ENCODE measurements around the gene USP51.
"Not testable (repeated sequence)": the region's sequence is repeated elsewhere in the genome, so short reads cannot be mapped to it uniquely, and the experiment has no call there.

USP51 gene

DNA sequence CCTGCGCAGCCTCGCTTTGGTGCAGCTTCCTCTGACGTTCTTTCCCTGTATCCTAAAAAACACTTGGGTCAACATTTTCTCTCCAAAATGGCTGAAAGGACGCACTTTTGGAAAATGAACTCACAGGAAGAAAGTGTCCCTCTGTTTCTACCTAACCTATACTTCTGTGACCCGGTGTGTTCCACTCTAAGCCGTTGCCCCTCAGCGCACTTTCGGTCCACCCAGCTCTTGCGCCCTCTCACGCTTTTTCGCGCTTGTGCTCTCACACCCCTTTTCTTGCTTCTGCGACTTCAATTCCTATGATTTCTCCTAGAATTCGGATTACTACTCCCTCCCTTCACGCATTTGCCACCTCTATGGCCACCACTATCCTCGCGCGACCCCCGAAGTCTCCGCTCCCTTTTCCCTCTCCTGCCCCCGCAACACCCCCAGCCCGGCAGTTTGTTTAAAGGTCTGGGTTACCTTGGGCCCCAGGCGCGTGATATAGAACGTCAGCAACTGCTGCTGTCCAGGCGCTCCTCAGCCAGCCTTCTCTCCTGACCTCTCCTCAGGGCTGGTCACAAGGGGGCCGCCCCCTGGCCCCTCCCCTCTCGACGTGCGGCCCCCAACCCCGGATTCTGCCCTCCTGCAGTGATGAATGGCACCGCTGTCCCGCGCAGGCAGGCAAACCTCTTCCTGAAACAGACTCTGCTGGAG is at the start of gene USP51:
Gene USP51, minus strand, starts transcription at position 535 of the 696 bp plus-strand sequence. CDS start 909 bp downstream, outside the sequence.
- DNase-seq: peak in 1 of 2 experiments; percentile 21

DNA sequence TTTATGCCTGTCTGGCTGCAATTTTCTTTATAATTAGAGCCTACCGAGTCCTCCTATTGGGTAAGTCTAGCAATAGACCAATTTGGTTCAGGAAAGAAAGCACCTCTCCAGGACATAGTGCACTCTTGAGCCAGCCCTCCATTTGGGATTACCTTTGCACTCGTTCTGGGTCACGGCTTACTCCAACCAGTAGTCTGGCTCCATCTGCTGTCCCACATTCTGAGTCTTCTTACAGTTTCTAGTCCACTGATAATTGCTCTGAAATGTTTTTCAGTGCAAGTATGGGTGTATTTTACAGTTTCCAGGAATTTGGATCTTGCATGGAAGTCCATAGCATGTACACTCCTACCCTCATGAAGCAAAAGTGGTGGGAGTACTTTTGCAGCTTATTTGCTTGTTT is 34.8 kb upstream of the USP51 start:
- no peak for DNase-seq

DNA sequence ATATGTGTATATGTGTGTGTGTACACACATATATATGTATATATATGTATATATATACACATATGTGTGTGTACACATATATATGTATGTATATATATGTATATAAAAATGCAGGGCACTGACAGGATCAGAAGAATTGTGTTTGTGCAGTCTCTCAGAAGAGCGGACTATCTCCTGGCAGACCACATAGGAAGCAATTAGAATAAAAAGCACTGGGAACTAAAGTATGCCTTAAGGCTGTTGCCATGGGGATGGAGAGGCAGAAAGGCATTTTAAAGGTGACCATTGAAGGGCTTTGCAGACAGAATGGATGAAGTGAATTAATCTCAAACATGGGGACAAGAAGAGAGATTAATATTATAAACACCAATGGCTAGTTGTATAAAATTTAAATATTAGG is 33.7 kb upstream of the USP51 start:
- no peak for DNase-seq

DNA sequence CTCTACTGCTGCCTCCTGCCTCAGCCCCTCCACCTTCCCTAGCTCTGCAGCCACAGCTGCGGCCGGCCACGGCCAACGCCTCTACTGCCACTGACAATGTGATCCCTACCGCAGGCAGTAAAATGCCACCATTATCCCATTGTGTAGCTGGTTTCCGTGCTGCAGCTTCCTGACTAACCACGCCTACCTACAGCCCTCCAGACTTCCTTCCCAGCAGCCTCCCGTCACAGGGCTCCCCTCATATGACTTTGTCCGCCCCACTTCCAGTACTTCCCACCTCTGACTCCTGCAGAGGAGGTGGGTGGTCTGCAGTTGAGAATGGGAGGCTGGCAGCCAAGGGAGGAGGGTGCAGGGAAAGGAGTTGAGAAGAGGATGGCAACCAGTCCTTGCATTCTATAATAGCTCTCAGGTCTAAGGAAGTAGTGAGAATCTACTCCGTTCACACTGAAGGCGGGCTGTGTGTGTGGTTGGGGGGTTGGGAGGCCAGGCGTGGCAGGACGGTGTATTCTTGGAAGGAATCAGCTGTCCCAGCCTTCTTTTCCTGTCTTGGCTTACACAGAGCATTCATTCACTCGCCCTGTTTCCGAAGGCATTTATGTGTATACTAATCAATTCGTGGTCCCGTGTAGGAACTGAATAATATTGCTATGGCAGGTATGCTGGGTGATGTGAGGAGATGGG is 33.1 kb upstream of the USP51 start:
- DNase-seq: no peak

DNA sequence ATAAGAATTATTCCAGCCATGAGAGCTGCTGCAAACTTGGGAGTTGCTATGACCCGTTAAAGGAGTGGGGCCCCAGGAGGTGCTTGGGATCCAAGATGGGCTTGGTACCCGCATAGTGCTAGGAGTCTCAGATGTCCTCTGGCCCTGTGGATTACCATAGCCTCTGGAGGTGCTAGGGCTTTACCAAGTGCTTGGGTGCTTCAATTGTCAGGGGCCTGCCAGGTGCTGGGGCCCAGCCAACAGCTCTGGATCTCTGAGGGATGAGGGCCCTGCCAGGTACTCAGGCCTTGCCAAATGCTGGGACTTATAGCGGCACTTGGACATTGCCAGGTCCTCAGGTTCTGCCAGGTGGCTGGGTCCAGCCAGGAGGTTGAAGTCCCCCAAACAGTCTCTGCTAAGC is 32.0 kb upstream of the USP51 start:
- no peak for DNase-seq

DNA sequence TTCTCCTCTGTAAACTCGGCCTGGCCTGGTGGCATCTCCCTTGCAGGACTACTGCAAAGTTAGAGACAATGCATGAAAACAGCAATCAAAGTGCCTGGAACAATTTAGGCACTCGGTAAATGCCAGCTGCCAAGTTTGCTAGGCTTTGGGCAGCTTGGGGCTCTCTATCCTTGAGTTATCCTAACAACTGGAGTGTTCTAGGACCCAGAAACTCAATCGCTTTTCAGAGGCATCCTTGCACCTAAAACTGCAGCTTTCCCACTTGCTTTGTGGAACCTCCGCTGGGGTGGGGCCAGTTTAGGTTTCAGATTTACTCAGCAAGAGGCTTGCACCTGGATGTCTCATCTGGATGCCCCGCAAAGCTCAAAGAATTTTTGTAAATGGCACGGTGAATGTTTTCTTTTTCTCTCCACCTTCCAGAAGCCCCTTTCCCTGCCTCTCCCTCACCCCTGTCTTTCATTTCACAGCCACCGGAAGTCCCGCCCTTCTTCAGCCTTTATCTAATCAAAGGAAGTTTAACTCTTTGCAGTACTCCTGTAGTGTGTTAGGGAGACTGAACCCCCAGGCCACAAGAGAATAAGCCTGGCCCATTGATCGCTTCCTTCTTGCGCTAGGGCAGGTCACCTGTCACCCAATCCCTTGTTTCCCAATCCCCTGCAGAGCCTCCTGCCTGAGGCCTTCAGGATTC is 27.3 kb upstream of the USP51 start:
- DNase-seq: not testable (repeated sequence)

DNA sequence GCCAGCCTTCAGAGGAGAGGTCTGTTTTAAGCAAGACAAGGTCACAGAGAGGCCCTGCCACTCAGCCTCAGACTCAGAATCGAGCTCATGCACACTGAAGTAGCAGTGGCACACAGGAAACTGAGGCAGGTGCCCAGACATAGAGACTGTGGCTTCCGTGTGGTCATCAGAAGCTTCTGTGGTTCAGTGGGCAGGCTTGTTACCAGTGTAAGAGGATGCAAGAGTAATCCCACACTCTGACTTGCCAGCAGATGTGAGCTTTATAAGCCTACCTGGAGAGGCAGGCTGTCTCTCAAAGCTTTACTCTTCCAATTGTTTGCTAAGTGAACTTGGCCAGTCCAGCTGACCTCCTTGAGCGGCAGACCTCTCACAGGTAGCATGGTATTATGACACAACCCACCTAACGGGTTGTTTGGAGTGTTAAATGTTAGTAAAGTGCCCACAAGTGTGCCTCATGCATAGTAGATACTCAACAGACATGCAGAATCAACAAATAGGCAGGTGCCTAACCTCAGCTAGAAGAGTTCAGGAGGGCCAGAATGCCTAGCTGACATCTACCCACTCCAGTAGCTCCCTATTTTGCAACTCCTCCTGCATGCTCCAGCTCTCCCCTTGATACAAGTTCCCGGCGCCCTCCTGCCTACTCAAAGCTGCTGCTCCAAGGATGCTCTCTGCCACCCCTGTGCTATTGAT is 23.5 kb upstream of the USP51 start:
- DNase-seq: not testable (repeated sequence)

DNA sequence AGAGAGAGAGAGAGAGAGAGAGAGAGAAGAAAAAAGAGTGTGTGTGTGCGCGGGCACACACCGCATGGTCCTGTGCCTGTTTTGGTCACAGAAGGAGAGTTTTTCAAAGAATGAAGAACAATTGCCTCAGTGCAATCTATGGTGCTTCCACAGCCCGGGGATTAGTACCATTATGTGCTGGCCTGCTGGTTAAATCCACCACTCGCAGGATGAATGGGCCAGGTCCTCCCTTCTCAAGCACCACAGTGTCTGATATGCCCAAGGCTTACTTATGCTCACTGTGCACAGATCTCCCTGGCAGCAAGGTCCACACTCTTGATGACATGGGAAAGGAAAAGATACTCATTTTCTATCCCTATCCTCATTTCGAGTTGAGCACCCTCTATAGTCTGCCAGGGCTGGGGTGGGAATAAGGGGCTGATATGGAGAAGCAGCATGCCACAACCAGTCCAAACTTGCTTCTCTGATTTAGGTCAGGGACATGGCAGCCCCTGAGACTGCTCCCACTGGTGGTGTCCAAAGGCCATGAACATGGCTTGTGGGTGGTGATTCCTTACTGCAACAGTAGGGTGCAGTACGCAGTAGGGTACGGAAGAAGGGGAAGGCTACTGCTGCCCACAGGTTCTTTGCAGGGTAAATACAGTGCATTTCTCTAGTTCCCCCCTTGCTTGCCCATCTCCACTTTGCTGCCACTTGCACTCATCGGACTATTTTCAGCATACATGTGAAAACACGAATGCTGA is 18.9 kb upstream of the USP51 start:
- not testable (repeated sequence) for DNase-seq

DNA sequence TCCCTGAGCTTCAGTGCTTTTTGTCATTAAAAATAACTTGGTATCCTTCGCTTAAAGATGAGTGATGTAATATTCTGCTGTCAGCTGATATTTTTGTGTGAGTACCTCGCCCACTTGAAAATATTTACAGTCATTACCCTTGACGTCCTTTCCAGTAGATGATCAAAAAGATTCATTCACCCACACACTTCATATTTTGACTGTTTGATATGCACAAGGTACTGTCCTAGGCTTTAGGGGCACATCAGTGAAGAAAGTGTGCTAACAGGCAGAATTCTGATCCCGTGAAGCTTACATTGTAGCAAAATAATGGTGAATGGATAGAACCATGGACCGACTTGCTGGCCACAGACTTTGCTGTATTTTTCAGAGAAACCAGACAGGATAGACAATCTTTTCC is 18.1 kb upstream of the USP51 start:
- not testable (repeated sequence) for DNase-seq

DNA sequence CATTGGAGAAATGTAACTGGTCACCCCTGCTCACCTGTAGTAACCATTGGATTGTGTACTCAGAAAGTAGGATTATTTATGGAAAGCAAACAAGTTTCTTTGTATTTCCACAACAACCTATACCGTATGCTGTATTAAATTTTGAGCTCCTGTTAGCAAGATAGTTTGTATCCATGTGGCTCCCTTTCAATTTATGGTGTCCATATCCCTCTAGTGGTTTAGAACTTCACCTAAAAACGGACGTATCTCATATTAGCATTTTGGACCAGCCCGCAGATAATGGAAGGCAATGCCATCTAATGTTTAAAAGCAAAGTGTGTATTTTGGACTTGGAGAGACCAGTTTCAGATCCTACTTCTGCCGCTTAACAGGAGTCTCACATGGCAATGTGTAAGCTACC is 17.4 kb upstream of the USP51 start:
- not testable (repeated sequence) for DNase-seq

DNA sequence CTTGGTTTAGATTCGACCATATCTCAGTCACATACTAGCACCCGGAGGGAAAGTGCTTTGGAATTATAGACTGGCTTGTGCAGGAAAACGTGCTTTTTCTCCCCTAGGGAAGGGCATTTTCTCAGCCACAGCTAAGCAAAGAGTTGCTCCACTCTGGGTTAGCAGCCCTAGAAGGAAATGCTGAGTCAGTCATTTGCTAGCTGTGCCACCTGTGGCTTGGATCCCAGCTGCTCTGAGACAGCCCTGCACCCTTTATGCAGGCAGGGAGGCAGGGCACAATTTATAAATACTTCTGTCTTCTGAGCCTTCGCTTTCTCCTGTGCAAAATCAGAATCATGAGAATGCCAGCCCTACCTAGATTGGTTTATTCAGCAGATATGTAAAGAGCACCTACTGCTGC is 1.3 kb upstream of the USP51 start:
- DNase-seq: no peak

DNA sequence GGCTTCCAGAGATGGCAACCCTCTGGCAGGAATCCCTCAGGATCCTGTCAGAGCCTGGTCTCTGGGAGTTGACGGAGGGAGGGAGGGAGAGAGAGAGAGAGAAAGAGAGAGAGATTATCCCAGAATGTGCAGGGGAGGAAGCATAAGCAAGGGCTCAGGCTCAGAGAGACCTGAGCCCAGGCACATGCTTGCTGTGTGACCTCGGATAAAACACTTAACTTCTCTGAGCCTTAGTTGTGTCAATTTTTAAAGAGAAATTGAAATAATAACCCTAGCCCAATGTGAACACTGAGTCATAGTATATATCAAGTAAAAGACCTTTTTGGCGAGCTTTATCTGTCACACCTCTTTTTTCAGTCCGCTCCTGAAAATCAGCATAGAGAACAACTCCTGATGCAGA is 473 bp upstream of the USP51 start:
- no peak for DNase-seq

DNA sequence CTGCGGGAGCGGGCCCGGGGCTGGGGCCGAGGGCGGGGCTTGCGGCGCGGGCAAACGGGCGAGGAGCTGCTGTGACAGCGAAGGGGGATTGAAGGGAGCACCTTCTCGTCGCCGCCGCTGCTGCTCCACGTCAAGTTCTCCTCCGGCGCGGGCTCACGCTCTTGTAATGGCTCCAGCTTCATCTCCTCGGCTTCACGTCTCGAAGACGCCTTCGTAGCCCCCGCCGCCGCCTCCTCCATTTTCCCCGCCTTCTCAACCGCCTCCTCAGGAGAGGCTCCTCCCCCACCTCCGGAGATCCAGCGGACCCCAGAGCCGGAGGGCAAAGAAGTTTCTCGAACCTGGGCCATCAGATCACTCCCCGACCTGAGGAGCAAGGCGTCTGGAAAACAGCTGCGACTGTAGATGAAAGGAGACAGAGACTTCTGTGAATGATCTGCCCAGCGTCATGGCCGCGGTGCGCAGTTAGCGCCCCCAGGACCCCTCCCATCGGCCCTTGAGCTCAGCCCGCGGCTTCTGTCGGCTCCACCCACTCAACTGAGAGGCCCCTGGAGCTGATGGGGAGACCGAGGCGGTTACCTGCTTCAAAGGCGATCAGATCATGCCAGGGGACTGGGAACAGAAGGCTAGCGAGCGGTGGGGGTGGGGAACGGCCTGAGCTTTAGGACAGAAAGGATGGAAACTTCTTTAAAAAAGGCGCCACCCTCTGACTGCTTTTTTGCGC is 895 bp downstream of the USP51 start:
- peak in 1 of 2 experiments; percentile 14 for DNase-seq

DNA sequence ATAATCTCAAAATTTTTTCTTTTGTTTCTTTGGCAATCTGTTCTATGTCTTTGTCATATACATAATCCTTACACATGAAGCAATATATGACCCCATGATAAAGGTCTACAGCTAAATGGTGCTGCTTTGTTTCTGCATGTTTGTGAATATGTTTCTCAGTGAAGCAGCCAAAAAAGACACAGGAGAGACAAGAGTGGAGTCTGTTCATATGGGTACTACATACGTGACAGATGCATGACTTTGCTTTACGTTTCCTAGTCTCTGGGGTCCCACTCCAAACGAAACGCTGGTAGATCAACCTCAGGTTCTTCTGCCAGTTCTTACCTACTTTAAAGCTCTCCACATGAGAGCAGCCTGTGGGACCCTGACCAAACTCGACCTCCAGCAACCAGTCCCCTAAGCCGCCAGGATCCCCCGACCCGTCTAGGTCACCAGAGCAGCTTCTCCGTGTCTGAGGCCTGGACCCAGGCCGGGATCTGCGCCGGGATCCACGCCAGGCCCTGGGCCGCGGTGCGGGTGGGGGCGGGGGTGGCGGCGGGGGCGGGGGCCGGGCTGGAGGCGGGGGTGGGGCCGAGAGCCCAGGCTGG is 1.5 kb downstream of the USP51 start:
- no peak for DNase-seq

DNA sequence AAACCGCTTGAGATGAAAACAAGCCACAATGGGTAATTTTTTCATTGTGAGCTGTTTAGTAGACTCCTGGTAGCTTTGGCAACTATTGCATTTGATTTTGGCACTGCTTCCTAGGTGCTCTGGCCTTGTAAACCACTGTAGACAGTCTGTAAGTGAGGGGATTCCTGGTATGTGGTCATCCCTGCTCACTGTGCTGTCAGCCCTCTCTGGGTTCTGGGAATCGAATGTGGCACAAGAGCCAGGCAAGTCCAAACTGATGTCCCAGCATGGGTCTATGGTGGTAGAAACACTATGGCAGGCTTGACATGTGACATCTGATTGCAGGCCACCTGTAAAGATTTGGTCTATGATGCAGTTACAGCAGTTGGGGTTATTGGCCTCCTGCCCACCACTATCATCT is 2.5 kb downstream of the USP51 start:
- no peak for DNase-seq

DNA sequence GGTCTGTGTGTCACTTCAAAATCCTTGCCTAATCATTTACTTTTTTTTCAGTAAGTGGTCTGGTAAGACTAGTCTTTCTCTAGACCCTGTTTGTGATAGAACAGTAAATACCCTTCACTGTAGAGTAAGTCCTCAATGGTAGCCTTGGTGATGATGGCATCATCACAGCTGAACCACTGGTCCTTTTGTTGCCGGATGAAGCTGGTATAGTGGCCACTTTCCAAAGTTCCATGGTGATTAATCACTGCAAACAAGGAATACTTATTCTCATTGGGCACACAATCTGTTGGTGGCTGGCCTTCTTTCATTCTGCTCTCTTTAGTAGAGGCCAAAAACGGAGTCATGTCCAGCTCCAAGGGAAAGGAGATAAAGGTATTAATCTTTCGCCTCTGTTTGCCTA is 2.9 kb downstream of the USP51 start:
- DNase-seq: no peak

DNA sequence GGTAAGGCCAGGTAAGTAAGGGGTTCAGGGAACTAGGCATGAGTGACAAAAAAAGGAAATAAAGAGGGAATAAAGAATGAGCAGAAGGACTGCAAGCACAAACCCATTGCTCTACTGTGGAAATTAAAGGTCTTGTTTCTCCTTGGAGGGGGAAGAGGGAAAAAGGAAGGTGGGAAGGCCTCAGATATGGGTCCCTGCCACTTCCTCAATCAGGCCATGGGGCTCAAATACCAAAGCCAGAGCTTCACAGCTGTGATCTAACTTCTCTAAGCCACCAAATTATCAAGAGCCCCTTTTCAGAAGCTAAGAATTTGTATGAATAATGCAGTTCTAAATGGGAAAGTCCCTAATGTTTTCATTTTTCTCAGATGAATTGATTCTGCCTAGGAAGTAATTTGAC is 4.7 kb downstream of the USP51 start:
- no peak for DNase-seq

DNA sequence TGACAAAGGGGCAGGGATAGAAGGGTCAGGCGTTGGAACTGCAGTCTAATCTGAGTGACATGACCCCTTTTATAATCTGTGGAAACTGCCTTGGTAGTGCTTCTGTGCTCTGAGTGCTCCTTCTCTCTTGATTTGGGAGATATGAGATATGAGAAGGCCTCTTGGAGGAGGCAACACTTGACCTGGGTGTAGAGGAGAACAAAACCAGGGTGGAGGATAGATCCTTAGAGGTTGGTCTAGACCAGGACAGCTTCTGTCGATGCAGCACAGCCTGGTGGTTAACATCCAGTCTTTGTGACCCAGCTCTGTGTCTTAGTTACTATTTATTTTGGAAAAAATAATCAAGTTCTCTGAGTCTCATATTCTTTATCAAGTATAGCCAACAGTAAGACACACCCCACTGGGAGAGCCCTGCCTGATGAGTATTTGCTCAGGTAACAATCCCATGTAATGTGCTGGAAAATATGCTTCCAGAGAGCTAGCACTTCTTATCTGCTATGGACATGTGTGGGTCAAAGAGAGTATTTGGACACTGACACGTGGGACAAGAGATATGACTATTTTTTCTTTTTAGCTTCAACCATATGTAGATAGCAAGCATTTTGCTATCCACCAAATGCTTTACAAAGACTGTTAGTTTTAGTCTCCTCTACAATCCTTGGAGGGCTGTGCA is 9.1 kb downstream of the USP51 start:
- DNase-seq: no peak

DNA sequence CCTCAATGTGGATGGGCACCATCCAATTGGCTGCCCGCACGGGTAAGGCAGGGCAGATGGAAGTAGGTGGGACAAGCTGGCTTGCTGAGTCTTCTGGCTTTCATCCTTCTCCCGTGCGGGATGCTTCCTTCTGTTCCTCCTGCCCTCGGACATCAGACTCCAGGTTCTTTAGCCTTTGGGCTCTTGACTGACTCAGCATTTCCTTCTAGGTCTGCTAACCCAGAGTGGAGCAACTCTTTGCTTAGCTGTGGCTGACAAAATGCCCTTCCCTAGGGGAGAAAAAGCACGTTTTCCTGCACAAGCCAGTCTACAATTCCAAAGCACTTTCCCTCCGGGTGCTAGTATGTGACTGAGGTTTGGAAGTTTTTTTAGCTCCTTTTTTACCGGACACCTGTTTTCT is 9.7 kb downstream of the USP51 start:
- not testable (repeated sequence) for DNase-seq

DNA sequence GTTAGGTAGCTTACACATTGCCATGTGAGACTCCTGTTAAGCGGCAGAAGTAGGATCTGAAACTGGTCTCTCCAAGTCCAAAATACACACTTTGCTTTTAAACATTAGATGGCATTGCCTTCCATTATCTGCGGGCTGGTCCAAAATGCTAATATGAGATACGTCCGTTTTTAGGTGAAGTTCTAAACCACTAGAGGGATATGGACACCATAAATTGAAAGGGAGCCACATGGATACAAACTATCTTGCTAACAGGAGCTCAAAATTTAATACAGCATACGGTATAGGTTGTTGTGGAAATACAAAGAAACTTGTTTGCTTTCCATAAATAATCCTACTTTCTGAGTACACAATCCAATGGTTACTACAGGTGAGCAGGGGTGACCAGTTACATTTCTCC is 23.9 kb downstream of the USP51 start:
- not testable (repeated sequence) for DNase-seq

DNA sequence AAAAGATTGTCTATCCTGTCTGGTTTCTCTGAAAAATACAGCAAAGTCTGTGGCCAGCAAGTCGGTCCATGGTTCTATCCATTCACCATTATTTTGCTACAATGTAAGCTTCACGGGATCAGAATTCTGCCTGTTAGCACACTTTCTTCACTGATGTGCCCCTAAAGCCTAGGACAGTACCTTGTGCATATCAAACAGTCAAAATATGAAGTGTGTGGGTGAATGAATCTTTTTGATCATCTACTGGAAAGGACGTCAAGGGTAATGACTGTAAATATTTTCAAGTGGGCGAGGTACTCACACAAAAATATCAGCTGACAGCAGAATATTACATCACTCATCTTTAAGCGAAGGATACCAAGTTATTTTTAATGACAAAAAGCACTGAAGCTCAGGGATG is 24.5 kb downstream of the USP51 start:
- not testable (repeated sequence) for DNase-seq

All from cerebellar nuclear complex (tissue), 1 donor.